Measurements from ENCODE around the gene PCSK6.
"Not testable (repeated sequence)": the region's sequence is repeated elsewhere in the genome, so short reads cannot be mapped to it uniquely, and the experiment has no call there.

Gene PCSK6

GRCh38 chr15:101481917-101482525, 7.5 kb downstream of the PCSK6 start:
- DNase-seq, result no peak

GRCh38 chr15:101481381-101481705, 8.2 kb downstream of the PCSK6 start:
- DNase-seq, result no peak

DNA sequence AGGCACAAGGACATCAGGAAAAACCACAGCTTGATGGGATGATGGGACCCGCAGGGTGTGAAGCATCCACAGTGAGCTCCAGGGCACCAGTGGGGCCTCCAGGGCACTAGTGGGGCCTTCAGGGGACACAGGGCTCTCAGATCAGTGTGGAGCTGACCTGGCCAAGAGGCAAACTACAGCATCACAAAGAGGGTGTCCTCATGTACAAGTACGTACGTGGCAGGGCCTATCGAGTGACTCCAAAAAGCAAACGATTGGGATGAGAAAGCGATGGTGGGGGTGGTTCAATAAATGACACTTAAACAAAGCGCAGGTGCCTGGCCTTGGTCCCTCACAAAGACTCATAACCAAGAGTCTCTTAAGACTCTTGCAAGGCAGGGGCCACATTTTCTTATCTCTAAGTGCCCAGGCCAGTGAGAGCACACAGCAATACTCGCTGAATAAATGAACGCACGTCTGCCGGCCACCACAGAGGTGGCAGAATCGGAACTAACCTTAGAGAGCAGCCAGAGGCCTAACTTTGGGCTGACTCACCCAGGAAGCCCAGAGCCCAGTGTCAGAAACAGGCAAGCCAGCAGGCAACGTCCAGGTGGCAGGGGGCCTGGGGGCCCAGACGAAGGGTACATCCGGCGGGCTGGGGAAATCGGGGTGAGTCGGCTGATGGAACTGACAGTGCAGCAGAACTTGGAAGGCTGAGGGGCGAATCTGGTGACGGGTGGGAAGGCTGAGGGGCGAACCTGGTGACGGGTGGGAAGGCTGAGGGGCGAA, 8.7 kb downstream of the PCSK6 start:
- DNase-seq, result no peak

DNA sequence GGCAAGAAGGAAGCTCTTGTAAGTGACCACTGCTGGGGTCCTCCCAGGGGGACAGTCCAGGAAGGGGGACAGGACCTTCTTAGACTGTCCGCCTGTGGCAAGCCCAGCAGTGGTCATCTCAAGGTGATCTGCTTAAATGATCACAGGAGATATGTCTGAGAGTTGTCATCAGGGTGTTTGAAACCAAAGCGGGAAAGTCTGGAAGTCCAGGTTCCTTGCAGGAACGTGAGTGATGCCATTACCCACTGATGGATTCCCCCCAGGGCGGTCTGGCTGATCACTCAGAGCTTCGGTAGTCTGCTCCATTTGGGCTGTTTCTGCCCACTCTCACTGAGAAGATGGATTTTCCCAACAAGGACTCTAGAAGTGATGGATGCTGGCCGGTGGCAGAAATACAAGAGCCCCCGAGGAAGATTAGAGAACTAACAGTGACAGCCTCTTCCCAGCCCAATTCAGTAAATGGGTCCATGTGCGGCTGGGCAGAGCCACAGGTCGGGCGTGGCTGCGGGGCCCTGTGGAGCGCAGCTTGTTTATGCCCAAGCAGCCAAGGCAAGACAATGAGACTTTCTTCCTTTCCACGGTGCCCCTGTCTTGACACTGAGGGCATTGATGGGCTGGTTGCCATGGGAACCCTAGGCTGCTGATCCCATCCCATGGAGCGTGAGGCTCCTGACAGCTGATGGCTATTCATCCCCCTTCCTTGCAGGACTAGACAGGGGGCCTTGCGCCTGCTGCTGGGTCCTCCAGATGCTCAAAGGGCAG, 9.5 kb downstream of the PCSK6 start:
- no peak for DNase-seq

DNA sequence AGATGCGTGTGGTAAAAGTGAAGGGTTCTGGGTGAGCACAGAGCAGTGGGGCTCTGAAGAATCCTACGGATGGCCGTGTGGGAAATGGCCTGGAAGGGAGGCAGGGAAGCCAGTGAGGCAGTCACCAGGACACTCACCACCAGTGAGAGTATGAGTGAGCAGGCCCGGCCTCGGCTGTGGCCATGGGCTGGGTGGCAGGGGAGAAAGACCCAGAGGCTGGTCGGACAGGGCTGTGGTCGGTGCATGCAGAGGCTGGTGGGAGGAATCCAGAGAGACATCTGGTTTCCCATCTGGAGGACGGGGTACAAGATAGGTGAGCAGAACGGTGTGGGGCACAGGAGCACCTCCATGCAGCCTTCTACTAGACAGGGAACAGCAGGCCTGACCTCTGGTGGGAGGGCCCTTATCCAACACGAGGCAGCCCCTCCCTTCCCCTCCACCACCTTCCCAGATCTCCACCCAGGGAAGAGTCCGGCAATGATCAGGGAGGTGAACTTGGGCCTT, 10.1 kb downstream of the PCSK6 start:
- DNase-seq, result no peak

DNA sequence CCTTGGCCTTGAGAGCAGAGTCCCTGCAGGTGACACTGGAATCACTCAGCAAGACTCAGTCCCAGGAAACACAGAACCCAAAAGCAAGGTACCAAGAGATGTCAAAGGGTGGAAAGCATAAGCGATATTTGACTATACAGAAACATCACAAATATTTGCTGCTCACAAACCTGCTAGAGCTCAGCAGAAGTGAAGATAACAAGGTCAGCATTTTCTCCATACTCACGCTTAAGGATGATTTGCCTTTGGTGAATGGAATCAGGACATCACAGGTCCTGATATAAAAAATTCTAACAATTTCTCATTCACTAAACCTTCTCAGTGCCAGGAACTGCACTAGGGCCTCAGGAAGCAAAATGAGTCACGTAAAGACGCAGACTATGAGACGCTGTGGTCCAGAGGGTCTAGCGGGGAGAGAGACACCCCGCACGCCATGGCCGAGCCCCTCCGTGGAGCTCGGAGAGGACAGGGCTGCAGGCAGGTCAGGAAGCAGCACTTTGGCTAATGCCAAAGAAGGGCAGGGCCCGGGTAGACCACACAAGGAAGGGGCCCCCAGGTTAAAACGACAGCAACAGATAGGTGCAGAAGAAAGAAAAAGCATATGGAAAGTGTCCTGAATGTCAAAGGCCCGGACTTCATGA, 10.7 kb downstream of the PCSK6 start:
- no peak for DNase-seq

GRCh38 chr15:101477851-101478362, 11.6 kb downstream of the PCSK6 start:
- no peak for DNase-seq

GRCh38 chr15:101476756-101477155, 12.8 kb downstream of the PCSK6 start:
- no peak for DNase-seq

- DNase-seq, result no peak
These were observed 14.5 kb downstream of the PCSK6 start for GRCh38 chr15:101474983-101475382.

DNA sequence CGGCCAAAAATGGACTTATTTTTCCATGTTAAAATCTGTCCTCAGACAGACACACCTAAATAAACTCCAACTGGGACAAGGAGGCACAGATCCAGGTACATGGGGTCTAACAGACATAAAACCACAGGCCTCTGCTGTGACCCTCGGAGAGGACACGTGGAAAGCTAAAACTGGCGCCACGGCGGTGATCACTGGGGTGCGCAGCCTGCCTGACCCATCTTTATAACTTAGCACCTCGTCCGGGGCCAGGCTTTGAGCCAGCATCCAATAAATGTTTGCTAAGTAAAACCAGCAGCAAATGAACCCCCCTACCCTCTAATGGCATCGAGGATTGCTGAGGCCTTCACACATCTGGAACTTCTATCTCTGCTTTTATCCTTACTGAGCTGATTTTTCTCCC, 15.3 kb downstream of the PCSK6 start:
- DNase-seq, result no peak

- no peak for DNase-seq
These were observed 17.5 kb downstream of the PCSK6 start for GRCh38 chr15:101472033-101472432.

- no peak for DNase-seq
These were observed 18.8 kb downstream of the PCSK6 start for GRCh38 chr15:101470548-101471239.

DNA sequence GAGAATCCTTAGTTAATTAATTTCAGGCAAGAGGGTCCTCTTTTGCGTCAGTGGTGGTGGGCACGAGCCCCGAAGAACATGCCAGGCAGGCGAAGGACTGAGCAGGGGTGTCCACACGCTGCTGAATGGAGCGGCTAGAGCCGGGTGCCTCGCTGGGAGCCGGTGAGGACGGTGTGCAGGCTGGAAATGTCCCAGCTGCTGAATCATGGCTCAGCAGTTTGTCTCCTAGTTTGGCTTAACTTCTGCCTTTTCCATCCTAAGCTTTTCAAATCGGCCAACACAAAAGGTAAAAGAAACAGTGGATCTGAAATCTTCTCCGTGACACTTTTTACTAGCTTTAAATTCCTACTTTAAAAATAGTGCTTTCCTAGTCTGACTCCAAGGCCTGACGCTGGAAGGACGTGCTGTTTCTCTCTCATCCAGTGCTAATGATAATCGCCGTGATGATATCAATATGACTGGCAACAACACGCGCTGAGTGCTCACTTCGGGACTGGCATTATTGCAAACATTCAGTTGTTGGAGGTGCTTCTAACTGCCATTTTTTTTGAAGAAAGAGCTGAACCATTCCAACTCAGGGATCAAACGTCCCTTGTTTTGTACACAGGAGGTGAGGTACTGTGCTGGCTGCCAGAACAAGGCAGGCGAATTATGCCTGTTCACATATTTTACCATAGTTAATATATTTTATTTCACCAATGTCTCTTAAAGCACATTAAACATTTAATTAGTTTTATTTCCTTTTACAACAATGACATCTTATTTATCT, 19.8 kb downstream of the PCSK6 start:
- no peak for DNase-seq

- no peak for DNase-seq
These were observed 23.3 kb downstream of the PCSK6 start for GRCh38 chr15:101466188-101466587.

DNA sequence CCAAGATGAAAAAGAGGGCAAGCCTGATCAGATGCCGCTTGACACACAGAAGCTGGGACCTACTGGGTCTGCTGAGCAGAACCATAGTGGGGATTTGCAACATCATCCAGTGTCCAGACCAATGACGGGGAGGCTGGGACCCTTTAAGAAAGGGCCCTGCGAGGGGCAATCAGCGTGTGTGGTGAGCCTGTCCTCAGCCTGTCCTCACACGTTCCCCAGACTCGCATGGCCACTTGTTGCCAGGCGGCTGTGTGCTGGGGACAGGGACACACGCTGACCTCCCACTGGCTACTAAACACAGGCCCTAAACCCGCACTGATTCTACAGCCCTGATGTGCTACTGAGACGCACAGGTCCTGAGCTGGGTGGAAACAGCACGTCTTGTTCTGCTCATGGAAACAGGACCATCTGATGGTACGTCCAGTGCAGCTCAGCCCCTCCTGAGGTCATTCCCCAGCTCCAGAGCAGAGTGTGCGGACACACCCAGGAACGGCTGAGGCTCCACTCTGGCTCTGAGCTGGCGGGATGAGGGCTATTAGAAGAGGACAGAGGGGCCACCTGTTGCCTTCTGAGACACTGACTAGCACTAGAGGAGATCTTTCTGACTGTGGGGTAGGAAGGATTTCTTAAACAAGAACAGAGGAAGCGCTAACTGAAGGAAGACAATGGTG, 24.4 kb downstream of the PCSK6 start:
- no peak for DNase-seq

GRCh38 chr15:101464256-101464998, 25.1 kb downstream of the PCSK6 start:
- no peak for DNase-seq

GRCh38 chr15:101463696-101464095, 25.8 kb downstream of the PCSK6 start:
- DNase-seq, result not testable (repeated sequence)

- DNase-seq, result no peak
These were observed 26.2 kb downstream of the PCSK6 start for GRCh38 chr15:101463270-101463669.

- no peak for DNase-seq
These were observed 28.4 kb downstream of the PCSK6 start for GRCh38 chr15:101461097-101461496.

GRCh38 chr15:101459579-101460300, 29.8 kb downstream of the PCSK6 start:
- DNase-seq, result no peak

Data from stimulated activated CD4-positive, alpha-beta T cell treated with anti-CD3 and anti-CD28 coated beads, Interleukin-12 subunit alpha, Interleukin-12 subunit beta, amount 100 ng/mL, for 4 hours (primary cell).